H9 (cell line): ENCODE data around the gene SLC38A1. TPM values are rescaled to one million over a fixed set of nuclear protein-coding genes. Genes with fewer than 3 reads are reported as not detected.

Source experiments
- DNase-seq: peaks from one replicate; pipeline ENCODE4 v3.0.0-alpha.2; 2017
- H2AFZ ChIP-seq: one replicate; pipeline ENCODE4 v1.6.1; 2013; ENCODE audit warnings: mild to moderate bottlenecking, low read length, control low read depth, moderate library complexity
- H2AK5ac ChIP-seq: 2 replicates; pipeline ENCODE4 v1.6.1; 2013; ENCODE audit warnings: low read length, control low read depth, mixed read lengths; ENCODE audit not compliant: insufficient read length
- H2BK120ac ChIP-seq: one replicate; pipeline ENCODE4 v1.6.1; 2013; ENCODE audit warnings: low read depth, mild to moderate bottlenecking, low read length, control low read depth, inconsistent platforms; ENCODE audit not compliant: poor library complexity, severe bottlenecking
- H2BK12ac ChIP-seq: 2 replicates; pipeline ENCODE4 v1.6.1; 2013; ENCODE audit warnings: low read length, control low read depth, mixed read lengths, low read depth; ENCODE audit not compliant: insufficient read length
- H2BK15ac ChIP-seq: 2 replicates; pipeline ENCODE4 v1.6.1; 2013; ENCODE audit warnings: low read depth, low read length, control low read depth
- H2BK20ac ChIP-seq: one replicate; pipeline ENCODE4 v1.6.1; 2013; ENCODE audit warnings: low read depth, mild to moderate bottlenecking, low read length, control low read depth, inconsistent platforms; ENCODE audit not compliant: poor library complexity, severe bottlenecking
- H2BK5ac ChIP-seq: 2 replicates; pipeline ENCODE4 v1.6.1; 2013; ENCODE audit warnings: low read length, control low read depth, mixed read lengths; ENCODE audit not compliant: insufficient read length
- H3K14ac ChIP-seq: 2 replicates; pipeline ENCODE4 v1.6.1; 2013; ENCODE audit warnings: low read length, control low read depth; ENCODE audit not compliant: insufficient read depth
- H3K18ac ChIP-seq: 2 replicates; pipeline ENCODE4 v1.6.1; 2013; ENCODE audit warnings: low read depth, mild to moderate bottlenecking, mixed read lengths, low read length, control low read depth; ENCODE audit not compliant: insufficient read length
- H3K23ac ChIP-seq: 2 replicates; pipeline ENCODE4 v1.6.1; 2013; ENCODE audit warnings: low read length, control low read depth, mixed read lengths, low read depth; ENCODE audit not compliant: insufficient read length
- H3K23me2 ChIP-seq: 2 replicates; pipeline ENCODE4 v1.6.1; 2013; ENCODE audit warnings: low read depth, mild to moderate bottlenecking, mixed read lengths, low read length, control low read depth; ENCODE audit not compliant: insufficient read length, poor library complexity, severe bottlenecking
- H3K27ac ChIP-seq: 2 replicates; pipeline ENCODE4 v1.5.1; 2013; ENCODE audit warnings: low read length, control low read depth, mixed read lengths, low read depth; ENCODE audit not compliant: insufficient read length
- H3K27me3 ChIP-seq: 2 replicates; pipeline ENCODE4 v1.6.1; 2013; ENCODE audit warnings: low read length, control low read depth, inconsistent platforms; ENCODE audit not compliant: insufficient read depth
- H3K4ac ChIP-seq: 2 replicates; pipeline ENCODE4 v1.6.1; 2013; ENCODE audit warnings: low read depth, mild to moderate bottlenecking, control low read depth, inconsistent platforms, low read length, moderate library complexity
- H3K4me1 ChIP-seq: 2 replicates; pipeline ENCODE4 v1.6.1; 2013; ENCODE audit warnings: low read length, control low read depth, inconsistent platforms; ENCODE audit not compliant: insufficient read depth
- H3K4me2 ChIP-seq: 2 replicates; pipeline ENCODE4 v1.6.1; 2013; ENCODE audit warnings: low read length, control low read depth, mixed read lengths; ENCODE audit not compliant: insufficient read length, insufficient read depth
- H3K56ac ChIP-seq: 2 replicates; pipeline ENCODE4 v1.6.1; 2013; ENCODE audit warnings: low read depth, mild to moderate bottlenecking, mixed read lengths, low read length, control low read depth; ENCODE audit not compliant: insufficient read length
- H3K79me1 ChIP-seq: 2 replicates; pipeline ENCODE4 v1.6.1; 2013; ENCODE audit warnings: low read depth, mild to moderate bottlenecking, moderate library complexity, low read length, control low read depth, inconsistent platforms; ENCODE audit not compliant: insufficient read depth, poor library complexity, severe bottlenecking
- H3K79me2 ChIP-seq: 2 replicates; pipeline ENCODE4 v1.6.1; 2013; ENCODE audit warnings: low read length, control low read depth, inconsistent platforms; ENCODE audit not compliant: insufficient read depth
- H3K9ac ChIP-seq: 2 replicates; pipeline ENCODE4 v1.6.1; 2013; ENCODE audit warnings: low read length, control low read depth, mixed read lengths; ENCODE audit not compliant: insufficient read length; ENCODE audit errors: extremely low read depth
- H3K9me3 ChIP-seq: one replicate; pipeline ENCODE4 v1.6.1; 2013; ENCODE audit warnings: low read depth, low read length, inconsistent platforms; ENCODE audit not compliant: control insufficient read depth
- H3T11ph ChIP-seq: one replicate; pipeline ENCODE4 v1.6.1; 2013; ENCODE audit warnings: mild to moderate bottlenecking, low read length, control low read depth, inconsistent platforms
- H4K20me1 ChIP-seq: one replicate; pipeline ENCODE4 v1.6.1; 2013; ENCODE audit not compliant: control insufficient read depth, insufficient read length, insufficient read depth
- H4K5ac ChIP-seq: 2 replicates; pipeline ENCODE4 v1.6.1; 2013; ENCODE audit warnings: low read depth, mild to moderate bottlenecking, mixed read lengths, low read length, control low read depth; ENCODE audit not compliant: insufficient read length
- H4K8ac ChIP-seq: replicated peaks from 2 replicates; pipeline ENCODE4 v1.6.1; 2013; ENCODE audit warnings: low read length, control low read depth, mixed read lengths, low read depth; ENCODE audit not compliant: insufficient read length
- H4K91ac ChIP-seq: 2 replicates; pipeline ENCODE4 v1.6.1; 2013; ENCODE audit warnings: low read depth, mild to moderate bottlenecking, moderate library complexity, mixed read lengths, low read length, control low read depth; ENCODE audit not compliant: insufficient read length
- H3K27ac Mint-ChIP-seq, 3 experiments: 2 replicates in 2 of 3; 3 replicates in 1 of 3; pipeline ENCODE4 v1.8.0; 2020 to 2021; ENCODE audit warnings: mixed read lengths in 3 of 3, mild to moderate bottlenecking in 1 of 3, moderate library complexity in 1 of 3
- H3K27me3 Mint-ChIP-seq: 2 replicates; pipeline ENCODE4 v1.8.0; 2021; ENCODE audit warnings: low read depth, mild to moderate bottlenecking, moderate library complexity, mixed read lengths
- H3K36me3 Mint-ChIP-seq, 3 experiments: 2 replicates in 2 of 3; 3 replicates in 1 of 3; pipeline ENCODE4 v1.8.0; 2020 to 2021; ENCODE audit warnings: low read depth in 3 of 3, mixed read lengths in 3 of 3; ENCODE audit not compliant: insufficient read depth in 1 of 3
- H3K4me1 Mint-ChIP-seq, 2 experiments: 2 replicates each; pipeline ENCODE4 v1.8.0; 2020; ENCODE audit warnings: mixed read lengths in 2 of 2
- H3K4me3 Mint-ChIP-seq, 2 experiments: 2 replicates in 1 of 2; 3 replicates in 1 of 2; pipeline ENCODE4 v1.8.0; 2020 to 2021; ENCODE audit warnings: mild to moderate bottlenecking in 2 of 2, mixed read lengths in 2 of 2, moderate library complexity in 1 of 2
- H3K9me3 Mint-ChIP-seq, 2 experiments: 2 replicates in 1 of 2; 3 replicates in 1 of 2; pipeline ENCODE4 v1.8.0; 2020; ENCODE audit warnings: mild to moderate bottlenecking in 2 of 2, mixed read lengths in 2 of 2, moderate library complexity in 1 of 2
- WGBS: extraction: QIAGEN DNeasy Blood & Tissue Kit; methylation state at CpG from one replicate; pipeline ENCODE4 v1.1.7; 2013; ENCODE audit warnings: missing lambda C conversion rate, low lambda C conversion rate, mixed read lengths; ENCODE audit not compliant: insufficient read length; ENCODE audit errors: extremely low coverage; 5-methylcytosine and 5-hydroxymethylcytosine counted together
- total RNA-seq: library from RNA; stranded (reverse); gene quantifications from 2 replicates; pipeline ENCODE4 v1.2.1, GENCODE V29; 2021
- TF ChIP-seq, protein P1 (sequence below): fragments of 200-600 bp; sonication (generic); conservative IDR thresholded peaks from 3 replicates; pipeline ENCODE4 v1.8.0; 2021; ENCODE audit warnings: antibody characterized with exemption, mild to moderate bottlenecking

Gene SLC38A1
- total RNA-seq, 1 experiment from 2014 or later: 216 TPM

DNA sequence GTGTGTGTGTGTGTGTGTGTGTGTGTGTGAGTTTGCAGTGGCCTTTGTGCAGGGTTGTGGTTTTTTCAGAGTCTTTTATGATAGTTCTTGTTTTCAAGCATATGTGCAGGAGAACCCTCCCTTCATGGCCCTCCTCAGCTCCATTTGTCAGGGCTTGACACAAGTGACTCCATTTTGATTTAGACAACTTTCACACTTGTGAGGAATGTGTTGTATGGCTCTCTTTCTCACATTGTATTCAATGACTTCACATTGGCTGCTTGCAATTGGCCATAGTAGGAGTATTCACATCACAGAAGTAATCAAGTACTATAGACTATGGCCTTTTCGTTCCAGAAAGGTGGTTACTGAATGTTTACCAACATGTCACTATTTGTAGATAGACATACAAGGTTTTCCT lies 133.1 kb downstream of the SLC38A1 start:
- no peaks in the 10 kb centered on the region for H3K9me3 ChIP-seq
- H2BK5ac ChIP-seq: no peak overlapping the region
- H3K23me2 ChIP-seq: no peaks in the 10 kb centered on the region
- H3K27me3 Mint-ChIP-seq: no peaks in the 10 kb centered on the region
- no CpG with 5 or more reads among the region's 1 CpG for WGBS
- no peaks in the 10 kb centered on the region for H3K4me1 ChIP-seq
- no peak overlapping the region for H3K14ac ChIP-seq
- no peak overlapping the region for H4K8ac ChIP-seq
- no peak overlapping the region for H3K27ac Mint-ChIP-seq
- H3K4me2 ChIP-seq: no peak overlapping the region
- H2BK15ac ChIP-seq: no peak overlapping the region
- no peak for DNase-seq
- no peak overlapping the region for H4K91ac ChIP-seq
- H3T11ph ChIP-seq: no peak overlapping the region
- H3K18ac ChIP-seq: no peak overlapping the region
- peaks cover 3 to 4% of the 10 kb centered on the region in 2 experiments; a peak in 1 of 4 replicates for H3K4me1 Mint-ChIP-seq
- H2BK12ac ChIP-seq: no peak overlapping the region
- no peak overlapping the region for H2BK120ac ChIP-seq
- H4K20me1 ChIP-seq: no peaks in the 10 kb centered on the region
- H3K56ac ChIP-seq: no peak overlapping the region
- no peak overlapping the region for H2BK20ac ChIP-seq
- H3K9me3 Mint-ChIP-seq: no peaks in the 10 kb centered on the region
- no peak overlapping the region for H3K9ac ChIP-seq
- H2AK5ac ChIP-seq: no peak overlapping the region
- H3K79me1 ChIP-seq: no peaks in the 10 kb centered on the region
- no peak overlapping the region for H3K4ac ChIP-seq
- H3K4me3 Mint-ChIP-seq: no peak overlapping the region
- no peaks in the 10 kb centered on the region for H3K36me3 Mint-ChIP-seq
- no peaks in the 10 kb centered on the region for H3K27me3 ChIP-seq
- H4K5ac ChIP-seq: no peak overlapping the region
- no peak overlapping the region for H2AFZ ChIP-seq
- no peaks in the 10 kb centered on the region for H3K79me2 ChIP-seq
- H3K27ac ChIP-seq: no peak overlapping the region
- TF ChIP-seq, protein P1, sequence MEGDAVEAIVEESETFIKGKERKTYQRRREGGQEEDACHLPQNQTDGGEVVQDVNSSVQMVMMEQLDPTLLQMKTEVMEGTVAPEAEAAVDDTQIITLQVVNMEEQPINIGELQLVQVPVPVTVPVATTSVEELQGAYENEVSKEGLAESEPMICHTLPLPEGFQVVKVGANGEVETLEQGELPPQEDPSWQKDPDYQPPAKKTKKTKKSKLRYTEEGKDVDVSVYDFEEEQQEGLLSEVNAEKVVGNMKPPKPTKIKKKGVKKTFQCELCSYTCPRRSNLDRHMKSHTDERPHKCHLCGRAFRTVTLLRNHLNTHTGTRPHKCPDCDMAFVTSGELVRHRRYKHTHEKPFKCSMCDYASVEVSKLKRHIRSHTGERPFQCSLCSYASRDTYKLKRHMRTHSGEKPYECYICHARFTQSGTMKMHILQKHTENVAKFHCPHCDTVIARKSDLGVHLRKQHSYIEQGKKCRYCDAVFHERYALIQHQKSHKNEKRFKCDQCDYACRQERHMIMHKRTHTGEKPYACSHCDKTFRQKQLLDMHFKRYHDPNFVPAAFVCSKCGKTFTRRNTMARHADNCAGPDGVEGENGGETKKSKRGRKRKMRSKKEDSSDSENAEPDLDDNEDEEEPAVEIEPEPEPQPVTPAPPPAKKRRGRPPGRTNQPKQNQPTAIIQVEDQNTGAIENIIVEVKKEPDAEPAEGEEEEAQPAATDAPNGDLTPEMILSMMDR: no peak
- H3K23ac ChIP-seq: no peak overlapping the region
